HG03571 (cell line): ENCODE measurements around the gene CDH23.
A peak's percentile ranks its signal among the peaks of the same experiment; 100 is the strongest.

ENCODE experiments used
- ATAC-seq: cut with Tn5 transposase; IDR thresholded peaks from one replicate; pipeline ENCODE4 v1.9.1; 2021; ENCODE audit not compliant: unreplicated experiment

The CDH23 gene

DNA sequence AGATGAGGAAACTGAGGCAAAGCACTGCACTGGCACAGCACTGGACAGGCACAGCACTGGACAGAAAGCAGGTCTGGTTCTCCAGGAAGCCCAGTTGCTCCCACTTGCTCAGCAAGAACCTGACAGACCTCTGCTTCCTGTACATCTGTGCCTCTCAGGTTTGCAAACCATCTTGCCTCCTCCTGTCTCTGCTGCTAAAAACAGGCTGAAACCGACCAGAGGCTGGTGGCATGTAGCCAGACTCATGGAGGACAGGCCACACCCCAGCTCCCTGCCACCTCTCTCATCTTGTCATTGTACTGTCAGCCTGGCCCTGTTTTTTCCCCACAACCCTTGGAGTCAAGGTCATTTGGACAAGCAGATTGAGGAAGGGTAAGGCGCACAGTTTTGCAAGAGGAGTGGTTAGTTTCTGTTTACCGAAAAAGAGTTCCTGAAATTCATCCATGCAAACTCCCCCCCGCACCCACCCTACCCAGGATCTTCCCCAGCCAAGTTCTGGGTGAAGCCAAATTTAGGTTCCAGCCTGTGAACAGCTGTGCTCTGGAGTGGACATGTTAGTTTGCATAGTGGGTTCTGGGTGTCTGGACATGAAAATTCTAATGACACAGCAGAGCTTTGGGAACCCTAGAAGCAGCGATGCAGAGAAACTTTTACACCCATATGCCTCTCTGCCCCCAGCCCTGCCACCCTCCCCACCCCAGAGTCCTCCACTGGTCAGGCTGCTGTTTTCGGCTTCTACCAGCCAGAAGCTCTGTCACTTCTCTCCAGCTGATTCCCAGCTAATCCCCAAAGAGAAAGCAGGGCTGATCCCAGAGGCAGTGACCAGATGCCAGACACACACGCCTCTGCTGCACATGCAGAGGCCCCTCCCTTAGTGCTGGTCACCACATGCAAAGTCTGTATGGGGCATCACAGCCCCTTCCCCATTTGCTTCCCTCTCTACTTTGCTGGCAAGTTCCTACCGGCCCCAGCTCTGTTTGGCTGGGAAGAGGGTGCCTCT, 331.3 kb downstream of the CDH23 start:
- ATAC-seq, result peak; percentile 52

DNA sequence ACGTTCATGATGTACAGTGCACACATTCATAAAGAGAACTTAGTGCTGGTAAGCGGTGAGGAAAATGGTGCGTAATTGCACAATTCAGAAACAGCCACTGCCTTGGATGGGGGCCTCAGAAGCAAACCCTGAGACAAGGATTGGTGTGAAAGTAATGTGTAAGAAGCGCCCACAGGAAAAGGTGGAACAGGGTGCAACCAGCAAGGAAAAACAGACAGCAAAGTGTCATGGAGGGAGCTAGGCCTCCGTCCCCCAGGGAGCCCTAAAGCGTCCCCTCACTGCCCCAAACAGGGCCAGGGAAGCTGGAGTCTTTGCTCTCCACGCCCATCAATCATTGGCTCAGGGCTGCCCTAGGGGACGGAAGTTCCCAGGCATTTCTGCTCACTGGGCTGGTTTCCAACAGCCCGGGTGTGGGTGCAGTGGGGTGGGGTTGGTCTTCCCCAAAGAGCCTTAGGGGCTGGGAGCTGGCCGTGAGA, 332.5 kb downstream of the CDH23 start:
- ATAC-seq, result no peak

DNA sequence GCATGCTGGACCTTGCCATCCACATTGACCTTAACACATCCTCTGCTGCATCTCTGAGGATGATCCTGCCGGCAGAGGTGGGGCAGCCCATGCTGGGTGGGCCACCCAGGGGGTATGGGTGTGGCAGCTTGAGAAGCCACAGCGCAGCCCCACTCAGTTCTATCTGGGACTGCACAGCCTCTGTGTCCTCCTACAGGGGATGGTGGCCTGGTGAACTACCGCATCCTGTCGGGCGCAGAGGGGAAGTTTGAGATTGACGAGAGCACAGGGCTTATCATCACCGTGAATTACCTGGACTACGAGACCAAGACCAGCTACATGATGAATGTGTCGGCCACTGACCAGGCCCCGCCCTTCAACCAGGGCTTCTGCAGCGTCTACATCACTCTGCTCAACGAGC, 335.1 kb downstream of the CDH23 start:
- no peak for ATAC-seq

DNA sequence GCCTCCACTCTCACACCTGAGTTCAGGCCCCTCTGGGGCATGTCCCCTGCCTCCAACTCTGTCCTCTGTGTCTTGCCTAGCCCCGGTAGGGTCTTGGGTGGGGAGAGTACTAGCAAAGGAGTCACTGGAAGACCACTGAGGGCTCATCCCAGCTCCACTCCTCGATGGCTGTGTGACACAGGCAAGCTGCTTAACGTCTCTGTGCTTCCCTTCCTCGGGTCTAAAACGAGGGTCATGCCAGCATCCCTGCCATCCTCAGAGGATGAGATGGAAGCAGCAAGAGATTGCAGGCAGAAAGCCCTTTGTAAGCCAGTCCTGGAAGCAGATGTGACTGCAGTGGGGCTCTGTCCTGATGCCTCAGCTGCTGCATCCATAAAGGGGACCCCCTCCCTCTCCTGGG, 338.1 kb downstream of the CDH23 start:
- ATAC-seq, result no peak

DNA sequence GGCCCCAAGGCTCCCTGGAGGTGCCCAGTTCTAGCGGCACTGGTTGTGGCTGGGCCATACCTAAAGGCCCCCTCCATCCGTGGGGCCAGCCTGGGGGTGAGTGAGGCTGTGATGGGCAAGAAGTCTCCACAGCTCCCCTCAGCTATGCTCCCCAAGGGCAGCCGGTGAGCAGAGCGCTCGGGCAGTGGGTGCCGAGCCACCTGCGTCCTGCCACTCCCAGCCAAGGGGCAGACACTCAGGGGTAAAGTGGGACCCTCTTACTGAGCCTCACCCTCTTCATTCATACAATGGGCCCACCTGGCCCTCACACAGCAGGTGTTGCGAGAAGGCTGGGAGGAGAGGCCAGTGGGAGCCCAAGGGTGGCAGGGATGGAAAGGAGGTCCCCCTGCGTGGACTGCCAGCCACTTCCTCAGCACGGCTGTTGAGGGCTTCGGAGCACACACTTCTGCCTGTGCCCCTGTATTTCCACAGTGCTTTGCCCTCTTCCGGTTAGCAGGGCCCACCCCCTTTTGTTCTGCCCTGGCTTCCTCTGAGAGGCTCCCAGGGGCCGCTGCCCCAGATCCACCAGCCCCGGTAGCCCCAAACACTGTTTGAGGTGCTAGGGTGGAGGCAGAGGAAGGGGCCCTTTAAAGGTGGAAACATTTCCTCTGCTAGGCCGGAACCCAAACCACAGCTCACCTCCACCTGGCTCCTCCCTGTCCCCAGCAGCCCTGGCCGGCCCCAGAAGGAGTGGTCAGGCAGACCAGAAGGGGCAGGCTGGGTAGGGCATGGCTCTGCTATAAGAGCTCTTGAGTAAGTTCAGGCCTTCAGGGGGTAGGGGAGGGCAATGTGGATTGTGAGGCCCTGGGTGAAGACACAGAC, 339.2 kb downstream of the CDH23 start:
- ATAC-seq, result no peak

DNA sequence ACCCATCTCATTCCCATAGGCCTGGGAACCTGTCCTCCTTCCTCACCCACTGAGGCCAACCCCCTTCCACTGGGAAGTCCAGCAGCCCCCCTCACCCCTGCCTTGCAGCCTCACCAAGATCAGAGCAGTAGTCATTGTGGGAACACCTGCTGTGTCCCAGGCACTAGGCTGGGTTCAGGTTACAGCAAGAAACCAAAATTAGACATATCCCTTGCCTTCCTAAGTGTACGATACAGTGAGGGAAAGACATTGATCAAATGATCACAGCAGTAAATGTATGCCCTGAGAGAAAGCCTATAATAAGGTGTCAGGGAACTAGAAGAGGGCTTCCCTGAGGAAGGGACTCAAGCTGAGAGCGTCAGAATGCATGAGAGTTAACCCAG, 339.8 kb downstream of the CDH23 start:
- ATAC-seq, result no peak

DNA sequence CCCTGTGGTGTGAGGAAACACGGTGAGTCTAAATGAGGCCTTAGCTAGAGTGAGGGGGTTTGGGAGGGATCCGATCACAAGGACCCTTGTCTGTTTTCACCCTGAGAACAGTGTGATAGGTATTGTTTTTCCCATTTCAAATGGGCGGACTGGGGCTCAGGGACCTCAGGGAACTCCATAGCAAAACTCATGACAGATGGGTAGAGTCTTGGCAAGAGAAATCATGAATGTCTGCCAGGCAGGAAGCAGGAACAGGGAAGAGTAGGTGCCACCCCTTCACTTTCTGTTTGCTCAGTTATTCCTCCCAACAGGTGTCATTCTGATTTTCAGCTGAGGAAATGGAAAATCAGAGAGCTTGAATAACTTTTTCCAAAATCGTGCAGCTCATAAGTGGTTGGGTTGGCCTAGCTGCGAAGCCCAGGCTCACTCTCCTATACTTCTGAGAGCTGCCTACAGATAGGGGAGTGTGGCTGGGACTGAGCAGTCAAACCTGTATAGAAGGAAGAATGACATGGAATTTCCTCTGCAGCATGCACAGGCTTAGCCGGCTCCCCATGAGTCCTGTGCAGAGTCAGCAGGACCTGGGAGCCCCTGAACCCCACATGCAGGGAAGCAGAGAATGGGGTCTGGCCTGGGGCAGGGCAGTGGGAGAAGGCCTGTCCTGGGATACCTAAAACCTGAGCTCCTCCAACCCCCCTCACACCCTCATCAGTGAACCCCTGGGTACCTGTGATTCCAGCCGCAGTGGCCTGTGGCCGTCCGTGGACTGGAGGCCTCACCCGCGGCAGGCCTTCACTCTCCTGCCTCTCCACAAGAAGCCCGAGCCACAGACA, 340.5 kb downstream of the CDH23 start:
- ATAC-seq, result no peak

DNA sequence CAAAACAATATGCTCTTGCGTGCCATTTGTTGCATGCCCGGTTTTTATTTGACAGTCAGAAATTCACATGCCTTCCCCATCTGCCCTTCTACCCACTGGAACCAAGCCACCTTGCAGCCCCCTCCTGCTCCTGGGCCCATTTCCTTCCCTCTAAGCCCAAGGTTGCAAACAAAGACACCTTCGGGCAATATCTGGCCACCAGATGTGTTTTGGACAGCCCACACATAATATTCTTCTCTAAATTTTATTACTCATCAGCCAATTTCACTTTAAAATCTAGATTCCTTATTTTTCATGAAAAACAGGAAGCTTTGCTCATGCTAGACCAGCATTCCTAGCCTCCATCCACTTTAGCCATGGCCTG, 341.1 kb downstream of the CDH23 start:
- no peak for ATAC-seq

DNA sequence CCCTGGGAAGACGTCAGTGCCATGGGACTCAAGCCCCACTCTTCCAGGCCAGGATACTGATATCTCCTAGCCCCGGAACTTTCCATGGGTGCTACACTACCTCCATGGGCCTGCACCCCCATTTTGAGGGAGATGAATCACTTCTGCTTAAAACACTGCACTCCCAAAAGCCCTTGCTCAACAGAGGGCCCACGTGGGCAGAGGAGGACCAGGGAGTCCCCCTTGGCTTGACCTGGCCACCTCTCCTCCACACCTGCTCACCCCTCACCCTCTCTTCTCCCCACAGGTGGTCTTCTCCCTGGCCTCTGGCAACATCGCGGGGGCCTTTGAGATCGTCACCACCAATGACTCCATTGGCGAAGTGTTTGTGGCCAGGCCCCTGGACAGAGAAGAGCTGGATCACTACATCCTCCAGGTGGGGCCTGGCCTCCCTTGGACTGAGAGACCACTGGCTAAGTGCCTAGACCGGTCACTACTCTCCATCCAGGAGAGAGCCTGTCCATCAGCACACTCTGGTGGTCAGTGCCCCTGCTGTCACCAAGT, 342.7 kb downstream of the CDH23 start:
- ATAC-seq, result no peak

DNA sequence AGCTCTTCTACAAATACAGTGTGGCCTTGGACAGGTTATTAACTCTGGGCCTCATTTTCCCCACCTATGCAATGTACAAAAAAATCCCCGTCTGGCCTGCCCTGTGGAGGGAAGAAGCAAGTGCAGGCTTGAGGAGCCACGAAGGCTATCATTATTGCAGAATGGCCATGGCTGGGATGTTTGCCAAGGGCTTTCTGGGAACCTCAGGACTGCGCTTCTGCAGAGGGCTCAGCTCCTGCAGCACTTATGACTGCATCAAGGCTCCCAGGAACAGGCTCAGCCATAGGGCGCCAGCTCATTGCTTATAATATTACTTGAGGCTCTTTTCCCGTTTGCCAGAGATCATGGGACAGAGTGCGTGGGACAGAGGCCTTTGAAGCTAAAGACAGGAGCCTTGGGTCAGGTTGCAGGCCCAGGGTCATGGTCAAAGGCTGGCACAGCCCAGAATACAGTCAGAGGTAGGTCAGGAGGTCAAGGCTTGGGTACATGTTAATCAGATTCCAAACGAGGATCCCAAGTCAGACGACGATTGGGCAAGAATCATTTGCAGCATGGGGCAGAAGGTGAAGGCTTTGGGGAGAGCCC, 343.4 kb downstream of the CDH23 start:
- no peak for ATAC-seq

DNA sequence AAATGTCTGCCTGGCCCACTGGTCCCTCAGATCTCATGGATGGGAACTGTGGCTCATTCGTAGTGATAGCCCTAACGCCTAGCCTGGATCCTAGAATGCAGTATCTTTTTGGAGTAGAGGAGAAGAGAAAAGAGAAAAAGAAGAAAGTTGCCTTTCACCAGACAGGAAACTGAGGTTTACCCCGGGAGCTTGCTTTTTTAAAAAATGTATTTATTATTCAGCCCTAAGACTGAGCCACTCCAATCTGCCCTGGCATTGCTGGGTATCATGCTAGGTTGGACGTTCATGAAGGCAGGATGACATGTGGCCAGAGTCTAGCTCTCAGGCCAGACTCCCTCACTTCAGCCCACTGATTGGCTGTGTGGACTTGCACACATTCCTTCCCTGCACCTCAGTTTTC, 344.3 kb downstream of the CDH23 start:
- no peak for ATAC-seq

DNA sequence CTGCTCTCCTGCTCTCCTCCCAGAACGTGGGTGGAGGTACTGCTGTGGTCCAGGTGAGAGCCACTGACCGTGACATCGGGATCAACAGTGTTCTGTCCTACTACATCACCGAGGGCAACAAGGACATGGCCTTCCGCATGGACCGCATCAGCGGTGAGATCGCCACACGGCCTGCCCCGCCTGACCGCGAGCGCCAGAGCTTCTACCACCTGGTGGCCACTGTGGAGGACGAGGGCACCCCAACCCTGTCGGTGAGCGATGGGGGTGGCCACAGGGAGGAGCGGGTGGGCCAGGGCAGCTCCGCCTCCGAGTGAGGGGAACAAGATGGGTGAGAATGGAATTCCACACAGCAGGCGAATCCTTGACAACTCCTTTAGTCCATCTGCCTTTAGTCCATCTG, 345.0 kb downstream of the CDH23 start:
- no peak for ATAC-seq

DNA sequence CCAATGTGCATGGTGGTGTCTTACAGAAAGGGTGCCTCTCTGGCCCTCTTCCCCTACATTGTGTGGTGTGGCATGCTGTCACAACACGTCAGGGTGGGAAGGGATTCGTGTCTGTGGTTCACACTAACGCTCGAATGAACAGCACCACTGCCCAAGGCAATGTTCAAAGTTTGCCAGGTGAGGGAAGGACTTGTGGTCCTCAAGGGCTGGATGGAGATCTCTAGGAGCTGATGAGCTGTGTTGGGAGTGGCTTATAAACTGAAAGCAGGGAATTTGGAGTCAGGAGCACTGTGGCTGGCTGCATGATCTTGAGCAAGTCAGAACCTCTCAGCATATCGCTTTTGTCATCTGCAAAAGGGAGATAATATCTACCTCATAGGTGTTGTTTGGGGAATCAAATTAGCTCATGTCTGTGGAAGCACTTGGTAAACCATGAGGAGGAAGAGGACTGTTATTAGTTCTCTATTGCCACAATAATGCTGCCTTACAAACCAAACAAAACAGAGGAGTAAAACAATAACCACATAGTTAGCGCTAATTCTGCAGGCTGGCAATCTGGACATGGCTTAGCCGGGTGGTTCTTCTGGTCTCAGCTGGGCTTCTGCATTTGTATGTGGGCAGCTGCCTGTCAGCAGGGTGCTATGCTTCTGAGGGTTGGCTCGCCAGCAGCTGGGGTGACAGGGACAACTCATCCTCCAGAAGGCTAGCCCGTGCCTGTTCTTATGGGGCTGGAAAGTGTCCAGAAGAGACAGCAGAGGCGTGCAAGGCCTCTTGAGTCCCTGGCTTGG, 345.8 kb downstream of the CDH23 start:
- ATAC-seq, result no peak

DNA sequence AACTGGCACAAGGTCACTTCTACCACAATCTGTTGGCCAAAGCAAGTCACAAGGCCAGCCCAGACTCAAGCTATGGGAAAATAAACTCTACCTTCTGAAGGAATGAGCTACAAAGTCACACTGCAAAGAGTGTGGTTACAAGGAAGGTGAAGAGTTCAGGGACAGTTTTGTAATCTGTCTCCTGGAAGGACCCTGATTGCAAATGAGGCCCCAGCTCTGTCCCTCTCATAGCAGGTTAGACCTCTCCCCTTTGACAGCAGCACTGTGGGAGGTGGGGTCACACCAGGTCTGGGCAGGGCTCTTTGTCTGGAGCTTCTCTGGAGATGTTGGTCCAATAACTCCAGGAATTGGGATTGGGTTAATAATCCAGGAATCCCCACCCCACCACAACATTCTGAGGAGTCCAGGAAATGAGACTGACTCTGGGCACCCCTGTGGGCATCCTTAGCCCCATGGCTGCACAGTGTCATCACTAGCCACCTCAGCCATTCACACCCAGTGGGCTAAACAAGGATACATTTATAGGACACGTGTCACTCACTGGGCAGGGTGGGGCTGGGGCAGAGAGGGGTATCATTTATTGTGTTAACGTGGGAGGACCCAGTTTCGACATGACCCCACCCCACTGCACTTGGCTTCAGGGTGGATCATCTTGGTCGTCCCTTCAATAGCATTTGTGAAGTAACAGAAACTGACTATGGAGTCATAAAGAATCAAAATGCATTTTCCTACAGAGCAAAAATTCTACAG, 346.5 kb downstream of the CDH23 start:
- ATAC-seq, result no peak

DNA sequence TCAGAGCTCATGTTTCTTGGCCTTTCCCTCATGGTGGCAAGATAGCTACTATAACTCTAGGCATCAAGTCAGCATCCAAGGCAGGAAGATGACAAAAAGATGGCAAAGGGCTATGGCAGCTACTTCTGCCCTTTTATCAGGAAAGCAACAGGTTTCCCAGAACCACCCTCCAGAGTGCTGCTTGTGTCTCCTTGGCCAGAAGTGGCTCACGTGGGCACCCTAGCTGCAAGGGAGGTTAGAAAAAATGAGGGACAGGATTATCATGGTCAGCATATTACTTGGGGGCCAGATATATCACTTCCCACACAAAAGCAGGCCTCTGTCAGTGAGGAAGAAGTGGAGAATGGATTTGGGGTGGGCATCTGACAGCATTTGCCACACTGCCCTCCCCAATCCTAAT, 347.1 kb downstream of the CDH23 start:
- ATAC-seq, result no peak

DNA sequence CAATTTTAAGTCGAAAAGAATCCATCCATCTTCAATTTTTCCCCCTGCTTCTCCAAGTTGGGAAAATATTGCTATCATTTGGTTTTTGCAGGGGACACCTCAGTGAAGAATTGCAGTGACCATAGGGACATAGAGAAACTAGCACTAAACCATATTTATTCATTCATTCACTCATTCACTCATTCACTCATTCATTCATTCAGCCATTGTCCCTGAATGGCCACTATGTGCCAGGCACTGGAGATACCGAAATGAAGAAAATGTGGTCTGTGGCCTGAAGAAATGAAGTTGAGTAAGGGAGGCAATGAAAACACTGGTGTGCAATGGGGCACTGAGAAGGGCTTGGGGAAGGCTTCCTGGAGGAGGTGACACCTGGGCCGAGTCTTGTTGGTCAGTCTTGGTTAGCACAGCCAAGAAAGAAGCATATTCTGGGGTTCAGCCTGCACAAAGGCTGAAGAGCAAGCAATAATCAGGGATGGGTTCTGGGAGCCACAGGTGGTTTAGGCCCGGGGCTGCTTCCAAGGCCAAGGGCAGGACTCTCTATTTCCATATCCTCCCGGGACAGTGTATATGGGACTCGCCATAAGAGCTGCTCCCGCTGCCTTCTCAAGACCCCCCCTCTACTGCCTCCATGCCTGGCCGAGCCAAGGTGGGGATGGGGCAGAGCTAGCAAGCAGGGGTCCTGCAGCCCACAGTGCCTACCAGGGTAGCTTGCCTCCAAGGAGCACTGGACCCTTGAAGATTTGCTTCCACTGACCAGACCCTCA, 348.4 kb downstream of the CDH23 start:
- no peak for ATAC-seq

DNA sequence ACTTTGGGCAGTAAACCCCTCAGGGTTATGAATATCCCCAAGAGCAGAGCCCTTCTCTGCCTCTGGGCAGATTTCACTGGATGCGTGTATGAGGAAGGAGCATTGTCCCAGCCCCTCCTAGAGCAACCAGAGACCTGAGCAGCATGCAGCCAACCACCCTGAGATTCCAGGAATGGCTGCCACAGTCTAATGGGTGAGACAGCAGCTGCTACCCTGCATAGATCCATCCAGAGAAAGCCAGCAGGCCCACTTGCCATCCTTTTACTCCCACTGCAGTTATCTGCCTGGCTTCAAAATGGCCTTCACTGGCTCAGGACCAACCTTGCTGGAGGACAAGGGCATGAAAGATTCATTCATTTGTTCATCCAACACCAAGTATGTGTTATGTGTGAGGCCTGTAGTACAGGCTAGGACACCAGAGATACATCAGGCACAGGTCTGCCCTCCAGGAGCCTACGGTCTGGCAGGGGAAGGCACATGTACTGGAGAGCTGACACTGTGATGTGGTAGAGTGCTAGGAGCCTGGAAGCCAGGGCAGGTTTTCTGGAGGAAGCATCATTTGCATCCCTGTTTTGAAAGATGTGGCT, 349.0 kb downstream of the CDH23 start:
- ATAC-seq, result no peak
